ENCODE measurements around the gene ZNF317.
A peak's percentile ranks its signal among the peaks of the same experiment; 100 is the strongest.

The ZNF317 gene

GRCh38 chr19:9140159-9140874 is at the start of gene ZNF317:
ZNF317 (plus strand) TSS chr19:9140397; CDS start chr19:9156017, 15,620 bp downstream.
- peak; percentile 81 to 87 (median 83) for DNase-seq (ENCODE audit: low read depth in 3 of 3)

GRCh38 chr19:9107375-9107774 is 32.8 kb upstream of the ZNF317 start, which contains the start of gene OR7G2:
OR7G2 (minus strand) TSS chr19:9107475; CDS start chr19:9103243, 4,232 bp downstream.
- DNase-seq (ENCODE audit: low read depth in 3 of 3): no peak

- no peak for DNase-seq (ENCODE audit: low read depth in 3 of 3)
These were observed 30.2 kb upstream of the ZNF317 start for GRCh38 chr19:9109959-9110358.

GRCh38 chr19:9115307-9115813 is 24.8 kb upstream of the ZNF317 start, which contains the start of gene OR7G1:
OR7G1 (minus strand) TSS chr19:9115763; CDS start chr19:9115763, 0 bp downstream.
- DNase-seq (ENCODE audit: low read depth in 3 of 3): no peak

- DNase-seq (ENCODE audit: low read depth in 3 of 3): no peak
These were observed 23.6 kb upstream of the ZNF317 start for GRCh38 chr19:9116547-9116946.

GRCh38 chr19:9126900-9127405 is 13.2 kb upstream of the ZNF317 start, which contains the start of gene OR7G3:
OR7G3 (minus strand) TSS chr19:9126950; CDS start chr19:9126950, 0 bp downstream.
- DNase-seq (ENCODE audit: low read depth in 3 of 3): no peak

GRCh38 chr19:9128171-9128570 is 12.0 kb upstream of the ZNF317 start:
- no peak for DNase-seq (ENCODE audit: low read depth in 3 of 3)

- DNase-seq (ENCODE audit: low read depth in 3 of 3): no peak
These were observed 9.2 kb upstream of the ZNF317 start for GRCh38 chr19:9130965-9131364.

GRCh38 chr19:9132422-9132821 is 7.8 kb upstream of the ZNF317 start:
- no peak for DNase-seq (ENCODE audit: low read depth in 3 of 3)

- DNase-seq (ENCODE audit: low read depth in 3 of 3): peak in 1 of 3 donors; percentile 1
These were observed 513 bp upstream of the ZNF317 start for GRCh38 chr19:9139609-9140158.

GRCh38 chr19:9144920-9145319 is 4.7 kb downstream of the ZNF317 start:
- no peak for DNase-seq (ENCODE audit: low read depth in 3 of 3)

GRCh38 chr19:9146882-9147281 is 6.7 kb downstream of the ZNF317 start:
- DNase-seq (ENCODE audit: low read depth in 3 of 3): no peak

- DNase-seq (ENCODE audit: low read depth in 3 of 3): no peak
These were observed 8.5 kb downstream of the ZNF317 start for GRCh38 chr19:9148697-9149096.

GRCh38 chr19:9149997-9150396 is 9.8 kb downstream of the ZNF317 start:
- DNase-seq (ENCODE audit: low read depth in 3 of 3): no peak

GRCh38 chr19:9150650-9151049 is 10.5 kb downstream of the ZNF317 start:
- no peak for DNase-seq (ENCODE audit: low read depth in 3 of 3)

GRCh38 chr19:9151367-9151766 is 11.2 kb downstream of the ZNF317 start:
- DNase-seq (ENCODE audit: low read depth in 3 of 3): no peak

- DNase-seq (ENCODE audit: low read depth in 3 of 3): no peak
These were observed 15.4 kb downstream of the ZNF317 start for GRCh38 chr19:9155591-9155990.

GRCh38 chr19:9156304-9156703 is 16.1 kb downstream of the ZNF317 start:
- no peak for DNase-seq (ENCODE audit: low read depth in 3 of 3)

- DNase-seq (ENCODE audit: low read depth in 3 of 3): no peak
These were observed 19.7 kb downstream of the ZNF317 start for GRCh38 chr19:9159891-9160290.

- no peak for DNase-seq (ENCODE audit: low read depth in 3 of 3)
These were observed 21.2 kb downstream of the ZNF317 start for GRCh38 chr19:9161427-9161826.

- no peak for DNase-seq (ENCODE audit: low read depth in 3 of 3)
These were observed 25.1 kb downstream of the ZNF317 start for GRCh38 chr19:9165261-9165660.

GRCh38 chr19:9166846-9167245 is 26.6 kb downstream of the ZNF317 start:
- no peak for DNase-seq (ENCODE audit: low read depth in 3 of 3)

Measured in stimulated activated CD4-positive, alpha-beta T cell treated with anti-CD3 and anti-CD28 coated beads, TNF-alpha, amount 100 ng/mL, for 48 hours (primary cell).